Measurements from ENCODE around the gene RAB9B. TPM values are rescaled to one million over a fixed set of nuclear protein-coding genes. Genes with fewer than 3 reads are reported as not detected.
A peak's percentile ranks its signal among the peaks of the same experiment; 100 is the strongest.

The RAB9B gene
- total RNA-seq, 4 donors from 2014 or later: 0.40 to 2.6 (median 1.7) TPM

DNA sequence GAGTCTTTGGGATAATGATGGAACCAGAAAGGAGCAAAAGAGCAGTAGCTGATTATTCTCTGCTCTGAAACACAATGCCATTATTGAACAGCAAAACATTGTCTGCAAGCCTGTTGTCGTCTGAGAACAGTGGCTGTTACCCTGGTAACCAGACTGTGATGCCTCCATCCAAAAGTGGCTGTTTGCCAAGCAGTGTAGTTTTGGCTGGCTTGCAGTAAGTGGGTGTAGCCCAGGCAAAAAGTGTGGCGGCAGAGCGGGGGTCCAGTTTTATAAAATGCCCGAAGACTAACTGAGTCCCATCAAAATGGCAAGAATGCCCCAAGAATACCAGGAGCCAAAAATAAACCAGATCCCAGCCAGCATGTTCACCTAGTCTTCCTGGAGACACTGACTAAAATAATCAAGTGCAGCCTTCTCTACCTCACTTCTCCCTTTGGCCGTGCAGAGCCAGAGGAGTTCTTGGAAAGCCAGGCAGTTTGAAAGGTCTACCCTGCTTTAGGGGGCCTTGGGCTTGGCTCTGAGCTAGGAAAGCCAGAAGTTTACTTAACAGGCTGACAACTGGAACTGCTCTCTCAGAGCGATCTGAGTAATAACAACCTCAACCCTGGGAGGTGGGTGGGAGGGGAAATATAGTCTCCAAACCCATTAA, 52.8 kb downstream of the RAB9B start:
- 64% methylated on average over 6 of the region's 6 CpGs; no CpG with 5 or more reads in 1 of the 2 donors for WGBS, 2 donors (ENCODE audit: low coverage in 1 of 2)
- Histone ChIP-seq H3K27ac (no peak overlapping the region), H3K4me1 (no peaks in the 10 kb centered on the region), H3K27me3 (no peaks in the 10 kb centered on the region), H3K9me3 (no peaks in the 10 kb centered on the region), H3K4me3 (no peak overlapping the region), H3K36me3 (no peaks in the 10 kb centered on the region)
- TF ChIP-seq EP300 (IDR thresholded peaks at IDR 0.05; ENCODE audit: low read depth): no peak
- no peak for TF ChIP-seq POLR2AphosphoS5 (IDR thresholded peaks at IDR 0.05)
- TF ChIP-seq, protein P1, sequence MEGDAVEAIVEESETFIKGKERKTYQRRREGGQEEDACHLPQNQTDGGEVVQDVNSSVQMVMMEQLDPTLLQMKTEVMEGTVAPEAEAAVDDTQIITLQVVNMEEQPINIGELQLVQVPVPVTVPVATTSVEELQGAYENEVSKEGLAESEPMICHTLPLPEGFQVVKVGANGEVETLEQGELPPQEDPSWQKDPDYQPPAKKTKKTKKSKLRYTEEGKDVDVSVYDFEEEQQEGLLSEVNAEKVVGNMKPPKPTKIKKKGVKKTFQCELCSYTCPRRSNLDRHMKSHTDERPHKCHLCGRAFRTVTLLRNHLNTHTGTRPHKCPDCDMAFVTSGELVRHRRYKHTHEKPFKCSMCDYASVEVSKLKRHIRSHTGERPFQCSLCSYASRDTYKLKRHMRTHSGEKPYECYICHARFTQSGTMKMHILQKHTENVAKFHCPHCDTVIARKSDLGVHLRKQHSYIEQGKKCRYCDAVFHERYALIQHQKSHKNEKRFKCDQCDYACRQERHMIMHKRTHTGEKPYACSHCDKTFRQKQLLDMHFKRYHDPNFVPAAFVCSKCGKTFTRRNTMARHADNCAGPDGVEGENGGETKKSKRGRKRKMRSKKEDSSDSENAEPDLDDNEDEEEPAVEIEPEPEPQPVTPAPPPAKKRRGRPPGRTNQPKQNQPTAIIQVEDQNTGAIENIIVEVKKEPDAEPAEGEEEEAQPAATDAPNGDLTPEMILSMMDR (IDR thresholded peaks at IDR 0.05): no peak
- no peak for TF ChIP-seq POLR2A (IDR thresholded peaks at IDR 0.05)
- no peak for DNase-seq
- intact Hi-C loops (cut with DNase I; ENCODE audit: low total_unique reads) (no loop called here), in situ Hi-C loops (cut with MboI; ENCODE audit: low pct_ligation_motif_present in 1 of 4, low pct_unique_long_range_greater_than_20kb in 1 of 4, low sequenced_read_pairs in 3 of 4) (loop anchor here in 1 of 4 donors (25.0 kb wide), 1 partner anchor 242 kb away; no protein-coding TSS in a partner anchor)

DNA sequence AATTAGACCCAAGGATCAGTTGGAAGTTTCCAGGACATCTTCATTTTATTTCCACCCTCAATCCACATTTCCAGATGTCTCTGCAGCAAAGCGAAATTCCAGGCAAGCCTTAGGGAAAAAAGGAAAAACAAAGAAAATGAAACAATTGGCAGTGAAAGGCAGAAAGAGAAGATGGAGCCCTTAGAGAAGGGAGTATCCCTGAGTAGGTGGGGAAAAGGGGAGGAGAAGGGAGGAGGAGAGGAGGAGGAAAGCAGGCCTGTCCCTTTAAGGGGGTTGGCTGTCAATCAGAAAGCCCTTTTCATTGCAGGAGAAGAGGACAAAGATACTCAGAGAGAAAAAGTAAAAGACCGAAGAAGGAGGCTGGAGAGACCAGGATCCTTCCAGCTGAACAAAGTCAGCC, 55.5 kb downstream of the RAB9B start, which contains the start of gene PLP1:
PLP1 (plus strand) TSS at position 295 of the 400 bp plus-strand sequence. CDS start 156 bp downstream, outside the sequence.
- DNase-seq: no peak
- no peaks in the 10 kb centered on the region for H3K27me3 ChIP-seq
- H3K4me1 ChIP-seq: no peaks in the 10 kb centered on the region
- 77 to 100% methylated on average over 1 to 2 of the region's 2 CpGs for WGBS, 2 donors (ENCODE audit: low coverage in 1 of 2)
- intact Hi-C loops (cut with DNase I; ENCODE audit: low total_unique reads): no loop called here
- no peaks in the 10 kb centered on the region for H3K9me3 ChIP-seq
- H3K27ac ChIP-seq: no peak within 1 kb of the TSS
- in situ Hi-C loops (cut with MboI; ENCODE audit: low pct_ligation_motif_present in 1 of 4, low pct_unique_long_range_greater_than_20kb in 1 of 4, low sequenced_read_pairs in 3 of 4): loop anchor here in 1 of 4 donors (25.0 kb wide), 1 partner anchor 239 kb away; no protein-coding TSS in a partner anchor
- no peaks in the 10 kb centered on the region for H3K36me3 ChIP-seq
- H3K4me3 ChIP-seq: no peak within 1 kb of the TSS
- TF ChIP-seq, protein P1 (IDR thresholded peaks at IDR 0.05): no peak
- no peak for TF ChIP-seq POLR2A (IDR thresholded peaks at IDR 0.05)
- no peak for TF ChIP-seq EP300 (IDR thresholded peaks at IDR 0.05; ENCODE audit: low read depth)
- no peak for TF ChIP-seq POLR2AphosphoS5 (IDR thresholded peaks at IDR 0.05)

DNA sequence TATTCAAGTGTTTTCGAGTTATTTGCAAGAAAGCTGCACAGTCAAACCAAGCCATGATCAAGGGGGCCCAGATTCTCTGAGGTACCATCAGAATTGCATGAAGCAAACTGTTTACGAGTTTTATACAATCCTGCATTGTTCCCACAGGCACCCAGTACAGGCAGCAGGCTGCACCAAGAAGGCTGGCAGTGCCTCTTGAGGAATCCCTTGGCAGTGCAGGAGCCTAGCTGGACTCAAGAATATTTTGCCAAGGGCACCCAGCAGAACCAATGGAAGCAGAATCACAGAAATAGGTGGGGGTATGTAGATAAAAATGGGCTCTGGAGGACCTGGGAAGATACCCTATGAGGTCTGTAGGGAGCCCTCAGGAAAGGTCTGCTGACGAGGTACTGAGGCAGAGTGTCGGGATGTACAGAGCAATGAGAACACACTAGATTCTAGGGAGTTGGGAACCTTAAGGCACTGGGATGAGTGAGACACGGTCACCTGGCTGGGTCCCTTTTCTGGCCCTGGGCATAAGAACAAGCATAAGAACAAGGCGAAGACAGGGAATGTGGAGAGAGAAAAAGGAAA, 57.9 kb downstream of the RAB9B start:
- Histone ChIP-seq H3K27ac (no peak overlapping the region), H3K36me3 (no peaks in the 10 kb centered on the region), H3K4me1 (no peaks in the 10 kb centered on the region), H3K9me3 (no peaks in the 10 kb centered on the region), H3K27me3 (no peaks in the 10 kb centered on the region), H3K4me3 (no peak overlapping the region)
- no peak for DNase-seq
- 66% methylated on average over 6 of the region's 6 CpGs; no CpG with 5 or more reads in 1 of the 2 donors for WGBS, 2 donors (ENCODE audit: low coverage in 1 of 2)
- intact Hi-C loops (cut with DNase I; ENCODE audit: low total_unique reads): no loop called here
- in situ Hi-C loops (cut with MboI; ENCODE audit: low pct_ligation_motif_present in 1 of 4, low pct_unique_long_range_greater_than_20kb in 1 of 4, low sequenced_read_pairs in 3 of 4): no loop called here
- TF ChIP-seq POLR2A (IDR thresholded peaks at IDR 0.05) (no peak), EP300 (IDR thresholded peaks at IDR 0.05; ENCODE audit: low read depth) (no peak), POLR2AphosphoS5 (IDR thresholded peaks at IDR 0.05) (no peak)
- TF ChIP-seq, protein P1 (IDR thresholded peaks at IDR 0.05): peak; percentile 27 to 59 (median 40)

DNA sequence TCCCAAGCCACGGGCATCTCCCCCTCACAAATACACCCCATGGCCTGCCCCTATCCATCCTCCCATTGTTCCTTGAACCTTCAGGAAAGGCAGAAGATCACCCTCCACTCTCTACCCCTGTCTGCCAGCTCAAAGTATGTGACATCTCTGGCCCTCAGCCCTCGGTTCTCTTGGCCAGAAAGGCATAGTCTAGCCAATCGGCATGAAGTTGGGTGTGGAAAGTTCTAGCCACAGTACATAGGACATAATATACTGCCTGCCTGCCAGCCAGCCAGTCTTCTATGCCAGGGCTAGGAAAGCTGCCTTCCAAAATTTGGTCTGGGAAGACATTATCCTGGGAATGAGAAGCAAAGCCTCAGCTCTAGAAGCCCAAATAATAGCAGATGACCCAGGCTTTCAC, 58.6 kb downstream of the RAB9B start:
- Histone ChIP-seq H3K36me3 (no peaks in the 10 kb centered on the region), H3K9me3 (no peaks in the 10 kb centered on the region), H3K27me3 (no peaks in the 10 kb centered on the region), H3K4me1 (no peaks in the 10 kb centered on the region), H3K4me3 (no peak overlapping the region), H3K27ac (no peak overlapping the region)
- 65% methylated on average over 3 of the region's 3 CpGs; no CpG with 5 or more reads in 1 of the 2 donors for WGBS, 2 donors (ENCODE audit: low coverage in 1 of 2)
- TF ChIP-seq POLR2AphosphoS5 (IDR thresholded peaks at IDR 0.05) (no peak), POLR2A (IDR thresholded peaks at IDR 0.05) (no peak), EP300 (IDR thresholded peaks at IDR 0.05; ENCODE audit: low read depth) (no peak)
- TF ChIP-seq, protein P1 (IDR thresholded peaks at IDR 0.05): no peak
- intact Hi-C loops (cut with DNase I; ENCODE audit: low total_unique reads): no loop called here
- in situ Hi-C loops (cut with MboI; ENCODE audit: low pct_ligation_motif_present in 1 of 4, low pct_unique_long_range_greater_than_20kb in 1 of 4, low sequenced_read_pairs in 3 of 4): no loop called here
- no peak for DNase-seq

Data from transverse colon (tissue), 4 donors.